HG03521 (cell line): ENCODE results near the gene CAPG.
"Not testable (repeated sequence)": the region's sequence is repeated elsewhere in the genome, so short reads cannot be mapped to it uniquely, and the experiment has no call there.

Experiments used
- ATAC-seq: cut with Tn5 transposase; IDR thresholded peaks from one replicate; pipeline ENCODE4 v1.9.1; 2021; ENCODE audit warnings: mild to moderate bottlenecking, moderate library complexity; ENCODE audit not compliant: unreplicated experiment

The CAPG gene

DNA sequence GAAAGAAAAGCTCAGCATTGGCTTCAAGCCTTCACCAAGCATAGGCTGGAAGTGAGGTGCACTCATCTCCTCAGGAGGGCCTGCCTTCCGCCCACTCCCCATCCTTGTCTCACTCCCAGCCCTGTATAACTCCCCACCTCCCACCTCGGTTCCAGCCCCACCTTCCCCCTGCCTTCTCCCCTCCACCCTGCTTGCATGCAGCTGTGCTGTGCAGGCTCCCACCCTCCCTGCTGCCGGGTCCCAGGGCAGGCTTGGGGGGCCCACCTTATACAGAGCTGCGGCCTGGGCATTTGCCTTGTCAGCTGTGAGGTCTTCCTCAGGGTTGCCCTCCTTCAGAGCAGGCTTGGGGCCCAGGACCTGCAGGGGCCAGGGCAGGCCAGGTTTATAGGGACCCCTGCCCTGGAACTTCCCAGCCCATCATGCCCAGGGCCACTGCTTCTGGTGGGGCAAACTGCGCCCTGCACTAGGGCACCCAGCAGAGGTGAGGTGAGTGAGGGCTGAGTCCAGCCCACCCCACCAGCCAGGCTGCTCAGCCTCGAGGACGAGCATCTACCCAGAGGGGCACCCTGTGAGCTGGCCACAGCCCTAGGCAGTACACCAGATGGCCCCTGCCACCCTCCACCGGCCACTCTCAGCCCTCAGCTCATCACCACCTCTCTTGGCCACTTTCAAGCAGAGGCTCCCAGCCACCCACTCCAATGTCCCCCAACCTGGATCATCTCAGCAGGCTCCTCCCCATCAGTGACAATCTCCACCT, 11.6 kb downstream of the CAPG start:
- ATAC-seq, result no peak

- no peak for ATAC-seq
Observed at GRCh38 chr2:85397925-85398331, 12.2 kb downstream of the CAPG start.

DNA sequence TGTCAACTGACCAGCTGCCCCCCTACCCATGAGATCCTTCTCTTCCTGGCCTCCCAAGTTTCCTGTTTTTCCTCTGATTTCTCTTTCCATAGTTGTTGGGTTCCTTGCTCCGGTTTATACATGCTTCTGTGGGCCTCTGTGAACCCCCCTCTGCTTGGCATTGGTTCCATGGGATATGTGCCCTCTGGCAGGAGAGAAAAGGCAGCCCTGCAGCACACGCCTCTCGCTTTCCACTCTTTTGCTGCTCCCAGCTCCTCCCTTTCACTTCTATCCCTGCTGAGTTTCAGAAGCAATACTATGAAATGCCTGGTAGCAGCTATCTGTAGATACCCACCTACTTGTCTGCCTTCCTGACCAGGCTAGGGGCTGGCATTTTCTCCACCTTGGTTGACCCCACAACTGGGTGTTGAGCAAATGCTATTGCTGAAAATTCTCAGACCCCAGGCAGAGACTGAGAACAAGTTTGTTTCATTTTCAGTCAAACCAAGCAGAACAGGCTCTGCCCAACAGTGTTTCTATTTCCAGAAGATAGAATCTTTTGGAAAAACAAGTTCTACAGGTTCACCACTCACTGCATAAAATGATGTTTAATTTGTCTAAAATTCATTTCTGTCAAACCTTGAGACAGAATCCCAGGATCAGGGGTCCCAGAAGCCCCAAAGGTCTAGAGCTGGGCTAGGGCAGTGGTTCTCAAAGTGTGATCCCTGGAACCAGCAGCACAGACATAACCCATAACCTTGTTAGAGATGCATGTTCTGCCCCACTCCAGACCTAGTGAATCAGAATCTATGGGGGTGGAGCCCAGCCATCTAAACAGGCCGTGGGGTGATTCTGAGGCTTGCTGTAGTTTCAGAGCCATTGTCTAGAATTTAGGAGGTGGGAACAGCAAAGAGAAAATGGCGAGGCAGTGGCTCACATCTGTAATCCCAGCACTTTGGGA, 13.4 kb downstream of the CAPG start:
- ATAC-seq, result no peak

GRCh38 chr2:85395912-85396475, 14.2 kb downstream of the CAPG start:
- ATAC-seq, result no peak

- no peak for ATAC-seq
Observed at GRCh38 chr2:85394976-85395375, 15.2 kb downstream of the CAPG start.

DNA sequence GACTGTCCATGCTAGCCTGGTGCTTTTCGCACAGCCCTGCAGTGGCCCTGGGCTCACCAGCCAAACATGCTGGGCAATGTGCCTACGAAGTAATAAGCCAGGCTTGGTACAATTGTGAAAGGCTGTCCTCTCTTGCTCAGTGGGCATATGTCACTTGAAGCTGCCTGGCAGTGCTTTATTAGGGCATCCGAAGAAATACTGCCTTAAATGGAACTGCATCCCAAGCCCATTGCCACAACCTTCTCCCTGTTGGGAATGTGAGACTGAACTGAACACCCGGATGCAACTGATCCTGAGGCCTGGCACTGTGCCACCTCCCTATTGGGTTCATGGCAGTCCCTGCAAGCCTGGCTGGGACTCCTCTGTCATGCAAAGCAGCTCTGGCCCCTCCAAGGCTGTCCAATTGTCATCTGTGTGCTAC, 15.9 kb downstream of the CAPG start:
- ATAC-seq, result no peak

DNA sequence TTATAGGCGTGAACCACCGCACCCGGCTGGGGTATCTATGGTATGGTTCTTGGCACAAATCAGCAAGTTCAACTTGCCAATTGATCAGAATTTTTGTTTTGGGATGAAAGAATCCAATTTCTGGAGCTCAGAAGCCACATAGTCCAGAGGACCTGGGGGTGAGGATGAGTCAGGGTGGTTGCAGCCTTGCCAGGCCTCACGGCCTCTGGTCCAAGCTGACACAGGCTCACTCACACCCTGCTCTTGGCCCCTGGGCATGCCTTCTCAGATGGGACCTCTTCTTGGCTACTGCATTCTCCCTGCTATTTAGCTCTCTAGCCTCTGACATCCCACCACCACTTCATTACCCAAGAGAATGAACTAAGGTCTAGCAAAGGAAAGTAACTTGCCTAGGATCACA, 16.3 kb downstream of the CAPG start:
- ATAC-seq, result no peak

- ATAC-seq, result no peak
Observed at GRCh38 chr2:85390941-85391669, 19.1 kb downstream of the CAPG start.

- no peak for ATAC-seq
Observed at GRCh38 chr2:85388878-85389538, 21.2 kb downstream of the CAPG start.

GRCh38 chr2:85387754-85388153, 22.4 kb downstream of the CAPG start:
- ATAC-seq, result no peak

DNA sequence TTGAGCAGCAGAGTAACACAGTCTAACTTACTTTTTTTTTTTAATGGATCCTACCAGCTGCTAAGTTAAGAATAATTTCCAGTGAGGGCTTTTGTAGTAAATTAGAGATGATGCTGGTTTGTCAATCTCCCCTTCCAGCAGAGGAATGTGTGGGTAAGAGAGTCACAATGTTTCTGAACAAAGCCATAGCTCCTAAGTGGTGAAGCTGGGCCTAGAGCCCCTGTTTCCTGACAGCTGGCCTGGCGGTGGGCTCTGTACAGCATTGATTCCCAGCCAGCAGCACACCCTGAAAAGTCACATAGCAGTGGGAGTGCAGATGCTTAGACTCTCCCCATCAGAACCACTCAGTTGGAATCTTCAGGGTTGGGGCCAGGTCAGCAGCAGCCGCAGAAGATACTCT, 24.4 kb downstream of the CAPG start:
- ATAC-seq, result no peak

- no peak for ATAC-seq
Observed at GRCh38 chr2:85383850-85384249, 26.3 kb downstream of the CAPG start.

- ATAC-seq, result not testable (repeated sequence)
Observed at GRCh38 chr2:85383151-85383550, 27.0 kb downstream of the CAPG start.

DNA sequence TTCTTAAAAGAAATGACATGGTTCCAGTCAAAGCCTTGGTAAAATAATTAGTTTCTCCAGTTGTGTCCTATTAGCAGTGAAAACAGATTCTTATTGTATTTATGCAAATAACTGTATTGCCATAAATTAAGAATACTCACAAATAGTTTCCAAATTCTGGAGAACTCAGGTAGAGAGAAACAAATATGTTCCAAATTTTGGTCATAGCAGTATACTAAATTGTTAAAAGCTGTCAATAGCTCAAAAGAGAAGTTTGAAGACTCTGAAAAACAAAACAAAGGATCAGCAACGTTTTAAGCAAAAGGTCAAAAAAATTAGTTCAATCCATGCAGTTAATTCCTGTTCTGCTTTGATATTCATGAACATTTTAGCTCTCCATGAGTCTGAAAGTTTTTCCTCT, 30.1 kb downstream of the CAPG start:
- no peak for ATAC-seq

GRCh38 chr2:85378257-85378656, 31.9 kb downstream of the CAPG start:
- ATAC-seq, result no peak

DNA sequence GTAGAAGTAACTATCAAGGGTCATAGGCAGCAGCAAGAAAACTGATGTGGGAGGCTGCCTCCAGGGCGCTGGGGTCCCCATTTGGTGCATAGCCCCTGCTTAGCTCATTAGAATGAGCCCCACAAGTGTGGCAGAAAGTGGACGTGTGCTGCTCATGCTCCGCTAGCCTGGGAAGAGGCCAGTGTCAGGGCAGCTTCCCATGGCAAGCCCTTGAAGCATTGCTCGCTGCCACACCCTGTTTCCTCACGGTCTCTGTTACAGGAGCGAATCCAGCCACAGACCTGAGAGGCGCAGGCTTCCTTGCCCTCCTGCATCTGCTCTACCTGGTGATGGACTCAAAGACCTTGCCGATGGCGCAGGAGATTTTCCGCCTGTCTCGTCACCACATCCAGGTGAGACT, 33.1 kb downstream of the CAPG start:
- no peak for ATAC-seq

- ATAC-seq, result no peak
Observed at GRCh38 chr2:85376291-85377065, 33.7 kb downstream of the CAPG start.

GRCh38 chr2:85371045-85371444, 39.1 kb downstream of the CAPG start:
- ATAC-seq, result no peak

DNA sequence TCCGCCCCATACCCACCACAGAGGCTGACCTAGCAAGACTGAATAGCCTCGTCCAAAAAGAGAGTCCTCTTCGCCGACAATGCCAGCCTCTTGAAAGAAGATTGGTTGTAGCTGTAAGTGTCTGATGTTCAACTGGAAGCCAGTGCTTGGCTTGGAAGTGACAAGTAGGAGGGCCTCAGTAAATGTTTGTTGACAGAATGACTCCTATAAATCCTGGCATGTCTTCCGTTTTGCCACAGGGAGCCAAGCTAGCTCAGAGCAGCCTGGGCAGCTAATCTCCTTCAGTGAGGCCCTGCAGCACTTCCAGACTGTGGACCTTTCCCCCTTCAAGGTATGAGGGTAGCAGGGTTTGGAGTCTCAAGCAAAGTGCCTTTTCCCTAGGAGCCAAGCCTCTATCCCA, 40.7 kb downstream of the CAPG start:
- no peak for ATAC-seq

- no peak for ATAC-seq
Observed at GRCh38 chr2:85368921-85369320, 41.2 kb downstream of the CAPG start.
